ENCODE measurements around the gene DERA.
"Not testable (repeated sequence)": the region's sequence is repeated elsewhere in the genome, so short reads cannot be mapped to it uniquely, and the experiment has no call there.

DERA gene

DNA sequence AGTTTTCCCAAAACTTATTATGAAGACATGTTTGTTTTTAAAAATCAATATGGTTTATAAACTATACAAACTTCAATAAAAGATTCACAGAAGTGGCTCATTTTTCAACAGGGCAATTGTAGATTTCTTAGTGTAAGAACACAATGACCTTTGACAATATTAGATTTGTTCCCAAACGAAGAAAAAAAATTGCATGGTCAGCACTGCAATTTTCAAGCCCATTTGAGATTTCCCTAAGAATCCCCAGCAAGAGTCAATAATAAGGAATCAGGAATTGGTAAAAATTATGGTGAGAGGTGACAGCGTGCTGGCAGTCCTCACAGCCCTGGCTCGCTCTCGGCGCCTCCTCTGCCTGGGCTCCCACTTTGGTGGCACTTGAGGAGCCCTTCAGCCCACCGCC lies 145.8 kb downstream of the DERA start:
- Histone ChIP-seq H3K9me3 (ENCODE audit: control insufficient read depth, insufficient read depth, low read depth, low read length) (no peaks in the 10 kb centered on the region), H3K4me3 (ENCODE audit: low read depth, low read length) (no peak overlapping the region), H3K27ac (ENCODE audit: extremely low read depth, low read depth, low read length) (no peak overlapping the region), H3K36me3 (ENCODE audit: control insufficient read depth in 2 of 2, insufficient read depth in 1 of 2, low read length in 2 of 2) (no peaks in the 10 kb centered on the region), H3K4me1 (ENCODE audit: control insufficient read depth, insufficient read depth, low read length) (no peaks in the 10 kb centered on the region)
- ChIA-PET POLR2A (no interaction called here), CTCF (interaction anchor here (0.7 kb wide), 2 partner anchors 436 to 1814 kb away, joined by 3 to 4 read pairs; no protein-coding TSS in a partner anchor)
- TF ChIP-seq, protein P1, sequence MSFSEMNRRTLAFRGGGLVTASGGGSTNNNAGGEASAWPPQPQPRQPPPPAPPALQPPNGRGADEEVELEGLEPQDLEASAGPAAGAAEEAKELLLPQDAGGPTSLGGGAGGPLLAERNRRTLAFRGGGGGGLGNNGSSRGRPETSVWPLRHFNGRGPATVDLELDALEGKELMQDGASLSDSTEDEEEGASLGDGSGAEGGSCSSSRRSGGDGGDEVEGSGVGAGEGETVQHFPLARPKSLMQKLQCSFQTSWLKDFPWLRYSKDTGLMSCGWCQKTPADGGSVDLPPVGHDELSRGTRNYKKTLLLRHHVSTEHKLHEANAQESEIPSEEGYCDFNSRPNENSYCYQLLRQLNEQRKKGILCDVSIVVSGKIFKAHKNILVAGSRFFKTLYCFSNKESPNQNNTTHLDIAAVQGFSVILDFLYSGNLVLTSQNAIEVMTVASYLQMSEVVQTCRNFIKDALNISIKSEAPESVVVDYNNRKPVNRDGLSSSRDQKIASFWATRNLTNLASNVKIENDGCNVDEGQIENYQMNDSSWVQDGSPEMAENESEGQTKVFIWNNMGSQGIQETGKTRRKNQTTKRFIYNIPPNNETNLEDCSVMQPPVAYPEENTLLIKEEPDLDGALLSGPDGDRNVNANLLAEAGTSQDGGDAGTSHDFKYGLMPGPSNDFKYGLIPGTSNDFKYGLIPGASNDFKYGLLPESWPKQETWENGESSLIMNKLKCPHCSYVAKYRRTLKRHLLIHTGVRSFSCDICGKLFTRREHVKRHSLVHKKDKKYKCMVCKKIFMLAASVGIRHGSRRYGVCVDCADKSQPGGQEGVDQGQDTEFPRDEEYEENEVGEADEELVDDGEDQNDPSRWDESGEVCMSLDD (tag by site-specific recombination; IDR thresholded peaks at IDR 0.05): no peak
- TF ChIP-seq ZNF335 (tag by site-specific recombination; conservative IDR thresholded peaks at IDR 0.05) (no peak), ZBTB7A (tag by site-specific recombination; IDR thresholded peaks at IDR 0.05; ENCODE audit: low read depth) (no peak), YY1 (tag by site-specific recombination; IDR thresholded peaks at IDR 0.05) (no peak), ZIC2 (tag by site-specific recombination; IDR thresholded peaks at IDR 0.05) (no peak), ZFP3 (tag by site-specific recombination; IDR thresholded peaks at IDR 0.05; ENCODE audit: low read depth) (no peak), ZNF366 (tag by site-specific recombination; conservative IDR thresholded peaks at IDR 0.05) (no peak), ZNF114 (tag by site-specific recombination; IDR thresholded peaks at IDR 0.05) (no peak), ZNF621 (tag by site-specific recombination; IDR thresholded peaks at IDR 0.05) (no peak), ZNF24 (tag by site-specific recombination; IDR thresholded peaks at IDR 0.05) (no peak), ZNF549 (tag by site-specific recombination; IDR thresholded peaks at IDR 0.05) (no peak), ZSCAN30 (tag by site-specific recombination; IDR thresholded peaks at IDR 0.05) (no peak), ZNF211 (tag by site-specific recombination; IDR thresholded peaks at IDR 0.05; ENCODE audit: low read depth) (no peak)
- TF ChIP-seq, protein P2, sequence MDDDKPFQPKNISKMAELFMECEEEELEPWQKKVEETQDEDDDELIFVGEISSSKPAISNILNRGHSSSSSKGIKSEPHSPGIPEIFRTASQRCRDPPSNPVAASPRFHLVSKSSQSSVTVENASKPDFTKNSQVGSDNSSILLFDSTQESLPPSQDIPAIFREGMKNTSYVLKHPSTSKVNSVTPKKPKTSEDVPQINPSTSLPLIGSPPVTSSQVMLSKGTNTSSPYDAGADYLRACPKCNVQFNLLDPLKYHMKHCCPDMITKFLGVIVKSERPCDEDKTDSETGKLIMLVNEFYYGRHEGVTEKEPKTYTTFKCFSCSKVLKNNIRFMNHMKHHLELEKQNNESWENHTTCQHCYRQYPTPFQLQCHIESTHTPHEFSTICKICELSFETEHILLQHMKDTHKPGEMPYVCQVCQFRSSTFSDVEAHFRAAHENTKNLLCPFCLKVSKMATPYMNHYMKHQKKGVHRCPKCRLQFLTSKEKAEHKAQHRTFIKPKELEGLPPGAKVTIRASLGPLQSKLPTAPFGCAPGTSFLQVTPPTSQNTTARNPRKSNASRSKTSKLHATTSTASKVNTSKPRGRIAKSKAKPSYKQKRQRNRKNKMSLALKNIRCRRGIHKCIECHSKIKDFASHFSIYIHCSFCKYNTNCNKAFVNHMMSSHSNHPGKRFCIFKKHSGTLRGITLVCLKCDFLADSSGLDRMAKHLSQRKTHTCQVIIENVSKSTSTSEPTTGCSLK (tag by site-specific recombination; IDR thresholded peaks at IDR 0.05): no peak
- TF ChIP-seq, protein P3, sequence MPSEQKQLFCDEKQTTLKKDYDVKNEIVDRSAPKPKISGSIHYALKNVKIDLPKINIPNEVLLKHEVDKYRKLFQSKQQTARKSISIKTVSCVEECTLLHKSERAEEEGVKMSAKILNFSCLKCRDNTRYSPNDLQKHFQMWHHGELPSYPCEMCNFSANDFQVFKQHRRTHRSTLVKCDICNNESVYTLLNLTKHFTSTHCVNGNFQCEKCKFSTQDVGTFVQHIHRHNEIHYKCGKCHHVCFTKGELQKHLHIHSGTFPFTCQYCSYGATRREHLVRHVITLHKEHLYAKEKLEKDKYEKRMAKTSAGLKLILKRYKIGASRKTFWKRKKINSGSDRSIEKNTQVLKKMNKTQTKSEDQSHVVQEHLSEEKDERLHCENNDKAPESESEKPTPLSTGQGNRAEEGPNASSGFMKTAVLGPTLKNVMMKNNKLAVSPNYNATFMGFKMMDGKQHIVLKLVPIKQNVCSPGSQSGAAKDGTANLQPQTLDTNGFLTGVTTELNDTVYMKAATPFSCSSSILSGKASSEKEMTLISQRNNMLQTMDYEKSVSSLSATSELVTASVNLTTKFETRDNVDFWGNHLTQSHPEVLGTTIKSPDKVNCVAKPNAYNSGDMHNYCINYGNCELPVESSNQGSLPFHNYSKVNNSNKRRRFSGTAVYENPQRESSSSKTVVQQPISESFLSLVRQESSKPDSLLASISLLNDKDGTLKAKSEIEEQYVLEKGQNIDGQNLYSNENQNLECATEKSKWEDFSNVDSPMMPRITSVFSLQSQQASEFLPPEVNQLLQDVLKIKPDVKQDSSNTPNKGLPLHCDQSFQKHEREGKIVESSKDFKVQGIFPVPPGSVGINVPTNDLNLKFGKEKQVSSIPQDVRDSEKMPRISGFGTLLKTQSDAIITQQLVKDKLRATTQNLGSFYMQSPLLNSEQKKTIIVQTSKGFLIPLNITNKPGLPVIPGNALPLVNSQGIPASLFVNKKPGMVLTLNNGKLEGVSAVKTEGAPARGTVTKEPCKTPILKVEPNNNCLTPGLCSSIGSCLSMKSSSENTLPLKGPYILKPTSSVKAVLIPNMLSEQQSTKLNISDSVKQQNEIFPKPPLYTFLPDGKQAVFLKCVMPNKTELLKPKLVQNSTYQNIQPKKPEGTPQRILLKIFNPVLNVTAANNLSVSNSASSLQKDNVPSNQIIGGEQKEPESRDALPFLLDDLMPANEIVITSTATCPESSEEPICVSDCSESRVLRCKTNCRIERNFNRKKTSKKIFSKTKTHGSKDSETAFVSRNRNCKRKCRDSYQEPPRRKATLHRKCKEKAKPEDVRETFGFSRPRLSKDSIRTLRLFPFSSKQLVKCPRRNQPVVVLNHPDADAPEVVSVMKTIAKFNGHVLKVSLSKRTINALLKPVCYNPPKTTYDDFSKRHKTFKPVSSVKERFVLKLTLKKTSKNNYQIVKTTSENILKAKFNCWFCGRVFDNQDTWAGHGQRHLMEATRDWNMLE (tag by site-specific recombination; conservative IDR thresholded peaks at IDR 0.05; ENCODE audit: low read depth): no peak

DNA sequence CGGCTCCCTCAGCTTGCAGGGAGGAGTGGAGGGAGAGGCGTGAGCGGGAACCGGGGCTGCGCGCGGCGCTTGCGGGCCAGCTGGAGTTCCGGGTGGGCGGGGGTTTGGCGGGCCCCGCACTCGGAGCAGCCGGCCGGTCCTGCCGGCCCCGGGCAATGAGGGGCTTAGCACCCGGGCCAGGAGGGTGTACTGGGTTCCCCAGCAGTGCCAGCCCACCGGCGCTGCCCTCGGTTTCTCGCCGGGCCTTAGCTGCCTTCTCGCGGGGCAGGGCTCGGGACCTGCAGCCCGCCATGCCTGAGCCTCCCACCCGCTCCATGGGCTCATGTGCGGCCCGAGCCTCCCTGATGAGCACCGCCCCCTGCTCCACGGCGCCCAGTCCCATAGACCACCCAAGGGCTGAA lies 146.2 kb downstream of the DERA start:
- H3K4me1 ChIP-seq (ENCODE audit: control insufficient read depth, insufficient read depth, low read length); POLR2A ChIA-PET; H3K27ac ChIP-seq (ENCODE audit: extremely low read depth, low read depth, low read length); H3K4me3 ChIP-seq (ENCODE audit: low read depth, low read length); H3K9me3 ChIP-seq (ENCODE audit: control insufficient read depth, insufficient read depth, low read depth, low read length); H3K36me3 ChIP-seq (ENCODE audit: control insufficient read depth in 2 of 2, insufficient read depth in 1 of 2, low read length in 2 of 2): not testable (repeated sequence)
- CTCF ChIA-PET: interaction anchor here (0.7 kb wide), 2 partner anchors 435 to 460 kb away, joined by 3 to 4 read pairs; no protein-coding TSS in a partner anchor

Data from HEK293 (cell line).